Measurements from ENCODE around the gene GHR. TPM values are rescaled to one million over a fixed set of nuclear protein-coding genes. Genes with fewer than 3 reads are reported as not detected.

The GHR gene
- total and polyA plus RNA-seq, 10 of the 15 experiments (the other 5 are each of a cell fraction or from before 2014, with no cell fraction given) = 0.23 to 10.2 (median 0.48) TPM

GRCh38 chr5:42691413-42691937 is 268.2 kb downstream of the GHR start (continued):
- TF ChIP-seq, protein P1, sequence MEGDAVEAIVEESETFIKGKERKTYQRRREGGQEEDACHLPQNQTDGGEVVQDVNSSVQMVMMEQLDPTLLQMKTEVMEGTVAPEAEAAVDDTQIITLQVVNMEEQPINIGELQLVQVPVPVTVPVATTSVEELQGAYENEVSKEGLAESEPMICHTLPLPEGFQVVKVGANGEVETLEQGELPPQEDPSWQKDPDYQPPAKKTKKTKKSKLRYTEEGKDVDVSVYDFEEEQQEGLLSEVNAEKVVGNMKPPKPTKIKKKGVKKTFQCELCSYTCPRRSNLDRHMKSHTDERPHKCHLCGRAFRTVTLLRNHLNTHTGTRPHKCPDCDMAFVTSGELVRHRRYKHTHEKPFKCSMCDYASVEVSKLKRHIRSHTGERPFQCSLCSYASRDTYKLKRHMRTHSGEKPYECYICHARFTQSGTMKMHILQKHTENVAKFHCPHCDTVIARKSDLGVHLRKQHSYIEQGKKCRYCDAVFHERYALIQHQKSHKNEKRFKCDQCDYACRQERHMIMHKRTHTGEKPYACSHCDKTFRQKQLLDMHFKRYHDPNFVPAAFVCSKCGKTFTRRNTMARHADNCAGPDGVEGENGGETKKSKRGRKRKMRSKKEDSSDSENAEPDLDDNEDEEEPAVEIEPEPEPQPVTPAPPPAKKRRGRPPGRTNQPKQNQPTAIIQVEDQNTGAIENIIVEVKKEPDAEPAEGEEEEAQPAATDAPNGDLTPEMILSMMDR (IDR thresholded peaks at IDR 0.05 in 2 of 3, conservative IDR thresholded peaks at IDR 0.05 in 1 of 3; ENCODE audit: control insufficient read depth in 2 of 3, extremely low read depth in 1 of 3, insufficient read depth in 1 of 3, low read depth in 3 of 3, low read length in 3 of 3) = no peak
- TF ChIP-seq, protein P2, sequence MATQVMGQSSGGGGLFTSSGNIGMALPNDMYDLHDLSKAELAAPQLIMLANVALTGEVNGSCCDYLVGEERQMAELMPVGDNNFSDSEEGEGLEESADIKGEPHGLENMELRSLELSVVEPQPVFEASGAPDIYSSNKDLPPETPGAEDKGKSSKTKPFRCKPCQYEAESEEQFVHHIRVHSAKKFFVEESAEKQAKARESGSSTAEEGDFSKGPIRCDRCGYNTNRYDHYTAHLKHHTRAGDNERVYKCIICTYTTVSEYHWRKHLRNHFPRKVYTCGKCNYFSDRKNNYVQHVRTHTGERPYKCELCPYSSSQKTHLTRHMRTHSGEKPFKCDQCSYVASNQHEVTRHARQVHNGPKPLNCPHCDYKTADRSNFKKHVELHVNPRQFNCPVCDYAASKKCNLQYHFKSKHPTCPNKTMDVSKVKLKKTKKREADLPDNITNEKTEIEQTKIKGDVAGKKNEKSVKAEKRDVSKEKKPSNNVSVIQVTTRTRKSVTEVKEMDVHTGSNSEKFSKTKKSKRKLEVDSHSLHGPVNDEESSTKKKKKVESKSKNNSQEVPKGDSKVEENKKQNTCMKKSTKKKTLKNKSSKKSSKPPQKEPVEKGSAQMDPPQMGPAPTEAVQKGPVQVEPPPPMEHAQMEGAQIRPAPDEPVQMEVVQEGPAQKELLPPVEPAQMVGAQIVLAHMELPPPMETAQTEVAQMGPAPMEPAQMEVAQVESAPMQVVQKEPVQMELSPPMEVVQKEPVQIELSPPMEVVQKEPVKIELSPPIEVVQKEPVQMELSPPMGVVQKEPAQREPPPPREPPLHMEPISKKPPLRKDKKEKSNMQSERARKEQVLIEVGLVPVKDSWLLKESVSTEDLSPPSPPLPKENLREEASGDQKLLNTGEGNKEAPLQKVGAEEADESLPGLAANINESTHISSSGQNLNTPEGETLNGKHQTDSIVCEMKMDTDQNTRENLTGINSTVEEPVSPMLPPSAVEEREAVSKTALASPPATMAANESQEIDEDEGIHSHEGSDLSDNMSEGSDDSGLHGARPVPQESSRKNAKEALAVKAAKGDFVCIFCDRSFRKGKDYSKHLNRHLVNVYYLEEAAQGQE (IDR thresholded peaks at IDR 0.05; ENCODE audit: low read depth, low read length) = no peak

DNA sequence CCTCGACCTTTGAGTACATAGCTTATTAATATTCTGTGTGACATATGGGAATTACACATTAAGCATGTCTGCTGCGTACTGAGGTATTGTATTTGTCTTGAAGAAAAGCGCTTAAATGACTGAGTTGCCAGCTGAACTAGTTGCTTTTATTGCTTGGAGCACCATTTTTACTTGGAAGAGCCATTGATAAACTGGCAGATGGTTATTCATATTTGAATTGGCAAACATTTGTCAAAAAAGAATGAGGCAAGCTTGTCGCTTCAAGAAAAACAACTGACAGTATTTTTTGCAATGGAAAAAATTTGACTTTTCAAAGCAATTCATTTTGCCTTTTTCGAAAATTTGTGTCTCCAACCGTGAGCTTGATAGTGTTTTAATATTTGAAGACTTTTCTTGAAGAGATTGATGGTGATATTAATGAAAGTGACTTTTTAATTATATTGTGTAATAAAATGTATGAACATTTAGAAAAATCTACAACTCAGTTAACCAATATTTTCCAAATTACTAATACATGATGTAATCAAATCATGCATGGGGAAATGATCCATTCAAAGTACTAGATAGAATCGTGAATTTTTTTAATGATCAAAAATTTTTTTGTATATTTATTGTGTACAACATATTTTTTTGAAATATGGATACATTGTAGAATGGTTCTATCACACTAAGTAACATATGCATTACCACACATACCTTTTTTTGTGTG is 278.3 kb downstream of the GHR start:
- H3K4me3 ChIP-seq = no peak overlapping the region
- intact Hi-C loops (cut with micrococcal nuclease; ENCODE audit: unreplicated experiment) (no loop called here), in situ Hi-C loops (cut with MboI) (no loop called here)
- H3K9me3 ChIP-seq (replicated peaks; ENCODE audit: control insufficient read depth, insufficient read depth, low read length) = no peaks in the 10 kb centered on the region
- POLR2A ChIA-PET = no interaction called here
- no peak overlapping the region for H2AFZ ChIP-seq (ENCODE audit: control insufficient read depth, low read depth, low read length)
- FAIRE-seq = no peak
- no peak overlapping the region for H3K27ac ChIP-seq (ENCODE audit: control insufficient read depth, insufficient read depth)
- SMC1A ChIA-PET (ENCODE audit: uncharacterized antibody, unreplicated experiment) = interaction anchor here (0.9 to 1.2 kb wide), 2 partner anchors 9 to 27 kb away, joined by 3 to 4 read pairs; no protein-coding TSS in a partner anchor
- RAD21 ChIA-PET (ENCODE audit: unreplicated experiment) = no interaction called here
- H3K36me3 ChIP-seq (ENCODE audit: control insufficient read depth in 2 of 2, insufficient read depth in 2 of 2, low read length in 1 of 2) = no peaks in the 10 kb centered on the region
- BruUV-seq (replicated peaks) = no TSS peak
- no peaks in the 10 kb centered on the region for H3K4me1 ChIP-seq (ENCODE audit: control insufficient read depth, insufficient read depth, low read length)
- ATAC-seq = no peak
- CTCF ChIA-PET = no interaction called here
- DNase-seq (ENCODE audit: low read depth, low spot score) = no peak
- WGBS (ENCODE audit: insufficient coverage, insufficient replicate concordance, low lambda C conversion rate, missing lambda C conversion rate) = 17% methylated on average over 7 of the region's 7 CpGs
- no peaks in the 10 kb centered on the region for H3K27me3 ChIP-seq (replicated peaks in 1 of 2; ENCODE audit: control insufficient read depth in 2 of 2, insufficient read depth in 2 of 2, low read length in 1 of 2)
- no peaks in the 10 kb centered on the region for H4K20me1 ChIP-seq (ENCODE audit: control insufficient read depth, insufficient read depth)
- no peak overlapping the region for H3K4me2 ChIP-seq (ENCODE audit: control insufficient read depth, insufficient read depth)
- H3K79me2 ChIP-seq (ENCODE audit: control insufficient read depth, insufficient read depth, low read length) = no peaks in the 10 kb centered on the region
- H3K9ac ChIP-seq (ENCODE audit: control insufficient read depth, insufficient read depth, low read length) = no peak overlapping the region
- TF ChIP-seq STAT1 (conservative IDR thresholded peaks at IDR 0.05) (no peak), NFYB (IDR thresholded peaks at IDR 0.05; ENCODE audit: insufficient read depth, low read depth, low read length) (no peak), SREBF2 (IDR thresholded peaks at IDR 0.05; ENCODE audit: low read length) (no peak), IRF4 (IDR thresholded peaks at IDR 0.05; ENCODE audit: low read depth, low read length) (no peak), WRNIP1 (IDR thresholded peaks at IDR 0.05; ENCODE audit: borderline replicate concordance, low read depth, low read length) (no peak), BCL11A (IDR thresholded peaks at IDR 0.05; ENCODE audit: low read depth, low read length) (no peak)
- TF ChIP-seq, protein P3, sequence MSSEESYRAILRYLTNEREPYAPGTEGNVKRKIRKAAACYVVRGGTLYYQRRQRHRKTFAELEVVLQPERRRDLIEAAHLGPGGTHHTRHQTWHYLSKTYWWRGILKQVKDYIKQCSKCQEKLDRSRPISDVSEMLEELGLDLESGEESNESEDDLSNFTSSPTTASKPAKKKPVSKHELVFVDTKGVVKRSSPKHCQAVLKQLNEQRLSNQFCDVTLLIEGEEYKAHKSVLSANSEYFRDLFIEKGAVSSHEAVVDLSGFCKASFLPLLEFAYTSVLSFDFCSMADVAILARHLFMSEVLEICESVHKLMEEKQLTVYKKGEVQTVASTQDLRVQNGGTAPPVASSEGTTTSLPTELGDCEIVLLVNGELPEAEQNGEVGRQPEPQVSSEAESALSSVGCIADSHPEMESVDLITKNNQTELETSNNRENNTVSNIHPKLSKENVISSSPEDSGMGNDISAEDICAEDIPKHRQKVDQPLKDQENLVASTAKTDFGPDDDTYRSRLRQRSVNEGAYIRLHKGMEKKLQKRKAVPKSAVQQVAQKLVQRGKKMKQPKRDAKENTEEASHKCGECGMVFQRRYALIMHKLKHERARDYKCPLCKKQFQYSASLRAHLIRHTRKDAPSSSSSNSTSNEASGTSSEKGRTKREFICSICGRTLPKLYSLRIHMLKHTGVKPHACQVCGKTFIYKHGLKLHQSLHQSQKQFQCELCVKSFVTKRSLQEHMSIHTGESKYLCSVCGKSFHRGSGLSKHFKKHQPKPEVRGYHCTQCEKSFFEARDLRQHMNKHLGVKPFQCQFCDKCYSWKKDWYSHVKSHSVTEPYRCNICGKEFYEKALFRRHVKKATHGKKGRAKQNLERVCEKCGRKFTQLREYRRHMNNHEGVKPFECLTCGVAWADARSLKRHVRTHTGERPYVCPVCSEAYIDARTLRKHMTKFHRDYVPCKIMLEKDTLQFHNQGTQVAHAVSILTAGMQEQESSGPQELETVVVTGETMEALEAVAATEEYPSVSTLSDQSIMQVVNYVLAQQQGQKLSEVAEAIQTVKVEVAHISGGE (CRISPR knock-in tag; IDR thresholded peaks at IDR 0.05) = no peak

Measured in GM12878 (cell line).